DOHH2 (cell line): ENCODE measurements around the gene ELP2.

Experiments
- EZH2phosphoT487 ChIP-seq: fragments of 200-600 bp; sonication (generic); IDR thresholded peaks from 2 replicates; pipeline ENCODE4 v1.6.1; 2017; ENCODE audit warnings: borderline replicate concordance, mild to moderate bottlenecking, antibody characterized with exemption, low read length, moderate library complexity, mixed read lengths
- TF ChIP-seq, protein P1 (sequence below): fragments of 200-600 bp; sonication (generic); IDR thresholded peaks from one replicate; pipeline ENCODE4 v1.5.1; 2014; ENCODE audit warnings: antibody characterized with exemption, mild to moderate bottlenecking, low read depth, low read length; ENCODE audit not compliant: poor library complexity, severe bottlenecking

DNA sequence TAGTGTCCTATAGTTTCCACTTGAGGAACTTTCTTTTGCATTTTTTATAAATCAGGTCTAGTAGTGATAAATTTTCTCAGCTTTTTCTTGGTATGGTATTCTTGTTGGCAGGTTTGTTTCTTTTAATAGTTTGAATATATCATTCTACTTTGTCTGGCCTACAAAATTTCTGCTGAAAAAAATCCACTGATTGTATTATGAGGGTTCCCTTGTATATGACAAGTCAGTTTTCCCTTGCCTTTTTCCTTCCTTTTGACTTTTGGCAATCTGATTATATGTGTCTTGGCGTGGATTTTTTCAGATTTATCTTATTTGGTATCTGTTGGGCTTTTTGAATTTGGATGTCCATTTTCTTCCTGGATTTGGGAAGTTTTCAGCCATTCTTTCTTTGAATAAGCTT lies 99.5 kb downstream of the ELP2 start:
- TF ChIP-seq, protein P1, sequence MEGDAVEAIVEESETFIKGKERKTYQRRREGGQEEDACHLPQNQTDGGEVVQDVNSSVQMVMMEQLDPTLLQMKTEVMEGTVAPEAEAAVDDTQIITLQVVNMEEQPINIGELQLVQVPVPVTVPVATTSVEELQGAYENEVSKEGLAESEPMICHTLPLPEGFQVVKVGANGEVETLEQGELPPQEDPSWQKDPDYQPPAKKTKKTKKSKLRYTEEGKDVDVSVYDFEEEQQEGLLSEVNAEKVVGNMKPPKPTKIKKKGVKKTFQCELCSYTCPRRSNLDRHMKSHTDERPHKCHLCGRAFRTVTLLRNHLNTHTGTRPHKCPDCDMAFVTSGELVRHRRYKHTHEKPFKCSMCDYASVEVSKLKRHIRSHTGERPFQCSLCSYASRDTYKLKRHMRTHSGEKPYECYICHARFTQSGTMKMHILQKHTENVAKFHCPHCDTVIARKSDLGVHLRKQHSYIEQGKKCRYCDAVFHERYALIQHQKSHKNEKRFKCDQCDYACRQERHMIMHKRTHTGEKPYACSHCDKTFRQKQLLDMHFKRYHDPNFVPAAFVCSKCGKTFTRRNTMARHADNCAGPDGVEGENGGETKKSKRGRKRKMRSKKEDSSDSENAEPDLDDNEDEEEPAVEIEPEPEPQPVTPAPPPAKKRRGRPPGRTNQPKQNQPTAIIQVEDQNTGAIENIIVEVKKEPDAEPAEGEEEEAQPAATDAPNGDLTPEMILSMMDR = no peak
- no peak for TF ChIP-seq EZH2phosphoT487
